IPS DF 6.9 (cell line): ENCODE data around the gene ATP6AP1.

ENCODE experiments used
- DNase-seq: peaks from one replicate; pipeline ENCODE4 v3.0.0-alpha.2; 2013; ENCODE audit warnings: low read depth, low spot score
- H3K27ac ChIP-seq: one replicate; pipeline ENCODE4 v1.5.1; 2013; ENCODE audit warnings: low read length, control low read depth
- H3K27me3 ChIP-seq: 2 replicates; pipeline ENCODE4 v1.6.1; 2013; ENCODE audit warnings: mild to moderate bottlenecking, low read length; ENCODE audit not compliant: control insufficient read depth, insufficient read depth
- H3K36me3 ChIP-seq: 2 replicates; pipeline ENCODE4 v1.6.1; 2013; ENCODE audit warnings: low read length; ENCODE audit not compliant: control insufficient read depth, insufficient read depth
- H3K4me1 ChIP-seq: 2 replicates; pipeline ENCODE4 v1.6.1; 2013; ENCODE audit warnings: low read length; ENCODE audit not compliant: control insufficient read depth, insufficient read depth
- H3K4me3 ChIP-seq: 2 replicates; pipeline ENCODE4 v1.5.1; 2013; ENCODE audit warnings: mild to moderate bottlenecking, low read length
- H3K9me3 ChIP-seq: 2 replicates; pipeline ENCODE4 v1.6.1; 2013; ENCODE audit warnings: low read length, inconsistent platforms; ENCODE audit not compliant: control insufficient read depth, insufficient read depth
- WGBS: extraction: QIAGEN DNeasy Blood & Tissue Kit; methylation state at CpG from one replicate; pipeline ENCODE4 v1.1.7; 2013; ENCODE audit warnings: mixed read lengths, missing lambda C conversion rate; ENCODE audit not compliant: insufficient read length, insufficient coverage; 5-methylcytosine and 5-hydroxymethylcytosine counted together

ATP6AP1 gene

GRCh38 chrX:154446430-154446829 lies 18.0 kb downstream of the ATP6AP1 start:
- Histone ChIP-seq H3K27me3 (no peaks in the 10 kb centered on the region), H3K27ac (no peak overlapping the region), H3K9me3 (no peaks in the 10 kb centered on the region), H3K4me1 (peaks cover 2% of the 10 kb centered on the region; the same call in 1 of the 2 replicates), H3K36me3 (peaks cover 25% of the 10 kb centered on the region), H3K4me3 (no peak overlapping the region)
- no CpG with 5 or more reads among the region's 12 CpGs for WGBS
- DNase-seq: no peak

GRCh38 chrX:154448484-154448883 lies 20.0 kb downstream of the ATP6AP1 start:
- H3K4me1 ChIP-seq: peaks cover 2% of the 10 kb centered on the region; the same call in 1 of the 2 replicates
- H3K27ac ChIP-seq: no peak overlapping the region
- H3K4me3 ChIP-seq: no peak overlapping the region
- H3K36me3 ChIP-seq: peaks cover 15% of the 10 kb centered on the region
- no peaks in the 10 kb centered on the region for H3K9me3 ChIP-seq
- WGBS: no CpG with 5 or more reads among the region's 14 CpGs
- H3K27me3 ChIP-seq: no peaks in the 10 kb centered on the region
- no peak for DNase-seq

GRCh38 chrX:154449618-154450017 lies 21.1 kb downstream of the ATP6AP1 start:
- Histone ChIP-seq H3K4me1 (peaks cover 2% of the 10 kb centered on the region; the same call in 1 of the 2 replicates), H3K27me3 (no peaks in the 10 kb centered on the region)

GRCh38 chrX:154450312-154450711 lies 21.8 kb downstream of the ATP6AP1 start:
- no CpG with 5 or more reads among the region's 17 CpGs for WGBS
- H3K9me3 ChIP-seq: no peaks in the 10 kb centered on the region
- no peaks in the 10 kb centered on the region for H3K27me3 ChIP-seq
- peaks cover 15% of the 10 kb centered on the region for H3K36me3 ChIP-seq
- no peak for DNase-seq
- H3K27ac ChIP-seq: no peak overlapping the region
- no peak overlapping the region for H3K4me3 ChIP-seq
- no peaks in the 10 kb centered on the region for H3K4me1 ChIP-seq

More at GRCh38 chrX:154449618-154450017, 21.1 kb downstream of the ATP6AP1 start:
- Histone ChIP-seq H3K36me3 (peaks cover 15% of the 10 kb centered on the region), H3K9me3 (no peaks in the 10 kb centered on the region), H3K4me3 (no peak overlapping the region), H3K27ac (no peak overlapping the region)
- no CpG with 5 or more reads among the region's 18 CpGs for WGBS
- DNase-seq: no peak

GRCh38 chrX:154452823-154453222 lies 24.3 kb downstream of the ATP6AP1 start:
- no CpG with 5 or more reads among the region's 9 CpGs for WGBS
- H3K4me3 ChIP-seq: no peak overlapping the region
- H3K27ac ChIP-seq: no peak overlapping the region
- H3K9me3 ChIP-seq: no peaks in the 10 kb centered on the region
- DNase-seq: no peak
- no peaks in the 10 kb centered on the region for H3K27me3 ChIP-seq
- H3K4me1 ChIP-seq: no peaks in the 10 kb centered on the region
- peaks cover 13% of the 10 kb centered on the region for H3K36me3 ChIP-seq

GRCh38 chrX:154457491-154458115 lies 29.1 kb downstream of the ATP6AP1 start:
- Histone ChIP-seq H3K4me1 (peaks cover 1% of the 10 kb centered on the region; the same call in 1 of the 2 replicates), H3K36me3 (no peaks in the 10 kb centered on the region; the same call in 1 of the 2 replicates), H3K27ac (no peak overlapping the region), H3K4me3 (peak overlapping the region; percentile 55; the same call in 1 of the 2 replicates), H3K27me3 (no peaks in the 10 kb centered on the region), H3K9me3 (no peaks in the 10 kb centered on the region)
- no CpG with 5 or more reads among the region's 65 CpGs for WGBS
- no peak for DNase-seq

- no peak for DNase-seq
- Histone ChIP-seq H3K36me3 (no peaks in the 10 kb centered on the region; the same call in 1 of the 2 replicates), H3K4me1 (peaks cover 1% of the 10 kb centered on the region; the same call in 1 of the 2 replicates), H3K27ac (no peak within 1 kb of the TSS), H3K9me3 (no peaks in the 10 kb centered on the region), H3K4me3 (peak within 1 kb of the TSS; percentile 55), H3K27me3 (no peaks in the 10 kb centered on the region)
- no CpG with 5 or more reads among the region's 88 CpGs for WGBS
Measured at GRCh38 chrX:154458116-154458953, 29.9 kb downstream of the ATP6AP1 start, which contains the start of gene PLXNA3. Gene PLXNA3, plus strand, starts transcription at chrX:154458281. Its CDS starts 1,903 bp downstream, at chrX:154460184.

GRCh38 chrX:154458954-154459778 lies 30.7 kb downstream of the ATP6AP1 start:
- H3K4me3 ChIP-seq: peak overlapping the region; percentile 55; the same call in 1 of the 2 replicates
- H3K27ac ChIP-seq: no peak overlapping the region
- no peaks in the 10 kb centered on the region for H3K9me3 ChIP-seq
- peaks cover 1% of the 10 kb centered on the region; the same call in 1 of the 2 replicates for H3K4me1 ChIP-seq
- WGBS: no CpG with 5 or more reads among the region's 15 CpGs
- no peaks in the 10 kb centered on the region for H3K27me3 ChIP-seq
- no peak for DNase-seq
- no peaks in the 10 kb centered on the region; the same call in 1 of the 2 replicates for H3K36me3 ChIP-seq

- H3K4me3 ChIP-seq: no peak overlapping the region
- H3K27me3 ChIP-seq: no peaks in the 10 kb centered on the region
Measured at GRCh38 chrX:154459832-154460231, 31.4 kb downstream of the ATP6AP1 start.

GRCh38 chrX:154460326-154460725 lies 31.8 kb downstream of the ATP6AP1 start:
- H3K4me3 ChIP-seq: no peak overlapping the region
- no CpG with 5 or more reads among the region's 26 CpGs for WGBS

More at GRCh38 chrX:154459832-154460231, 31.4 kb downstream of the ATP6AP1 start:
- Histone ChIP-seq H3K27ac (no peak overlapping the region), H3K36me3 (no peaks in the 10 kb centered on the region; the same call in 1 of the 2 replicates), H3K9me3 (no peaks in the 10 kb centered on the region), H3K4me1 (peaks cover 1% of the 10 kb centered on the region; the same call in 1 of the 2 replicates)
- no peak for DNase-seq
- no CpG with 5 or more reads among the region's 14 CpGs for WGBS

More at GRCh38 chrX:154460326-154460725, 31.8 kb downstream of the ATP6AP1 start:
- Histone ChIP-seq H3K27me3 (no peaks in the 10 kb centered on the region), H3K9me3 (no peaks in the 10 kb centered on the region), H3K27ac (no peak overlapping the region), H3K4me1 (peaks cover 1% of the 10 kb centered on the region; the same call in 1 of the 2 replicates), H3K36me3 (no peaks in the 10 kb centered on the region; the same call in 1 of the 2 replicates)
- DNase-seq: no peak
